ENCODE data around the gene SPRED2.

The SPRED2 gene

GRCh38 chr2:65425276-65425675, 7.1 kb downstream of the SPRED2 start:
- H3K4me1 ChIP-seq (ENCODE audit: insufficient read depth, low read length): peaks cover 65% of the 10 kb centered on the region
- no peak overlapping the region for H3K9ac ChIP-seq (ENCODE audit: low read depth, low read length)
- TF ChIP-seq EZH2 (IDR thresholded peaks at IDR 0.05; ENCODE audit: borderline replicate concordance, low read depth, low read length, severe bottlenecking): no peak
- TF ChIP-seq CTCF (IDR thresholded peaks at IDR 0.05; ENCODE audit: borderline replicate concordance, extremely low read depth, low read length, poor library complexity, severe bottlenecking): no peak
- no peaks in the 10 kb centered on the region for H3K27me3 ChIP-seq (ENCODE audit: insufficient read depth, low read length, poor library complexity)
- no peak for DNase-seq
- no peak for ATAC-seq (ENCODE audit: insufficient read depth, low read depth)
- H3K27ac ChIP-seq (ENCODE audit: low read length): no peak overlapping the region
- no peak overlapping the region for H2AFZ ChIP-seq (ENCODE audit: low read depth, low read length)
- no peak overlapping the region for H3K4me2 ChIP-seq (ENCODE audit: insufficient read depth, low read length)
- H3K4me3 ChIP-seq (ENCODE audit: low read depth in 1 of 2, low read length in 2 of 2): no peak overlapping the region
- peaks cover 100% of the 10 kb centered on the region for H3K79me2 ChIP-seq (ENCODE audit: insufficient read depth, low read length)
- H4K20me1 ChIP-seq (ENCODE audit: insufficient read depth, low read length): peaks cover 64% of the 10 kb centered on the region; the same call in 1 of the 2 replicates
- H3K36me3 ChIP-seq (ENCODE audit: insufficient read depth, low read length): peaks cover 12% of the 10 kb centered on the region
- H3K9me3 ChIP-seq (ENCODE audit: insufficient read depth, low read length, severe bottlenecking): no peaks in the 10 kb centered on the region

GRCh38 chr2:65424391-65424790, 8.0 kb downstream of the SPRED2 start:
- Histone ChIP-seq H2AFZ (ENCODE audit: low read depth, low read length) (no peak overlapping the region), H3K36me3 (ENCODE audit: insufficient read depth, low read length) (peaks cover 4% of the 10 kb centered on the region; the same call in 1 of the 2 replicates), H3K4me1 (ENCODE audit: insufficient read depth, low read length) (peaks cover 65% of the 10 kb centered on the region), H3K9me3 (ENCODE audit: insufficient read depth, low read length, severe bottlenecking) (no peaks in the 10 kb centered on the region), H3K79me2 (ENCODE audit: insufficient read depth, low read length) (peaks cover 100% of the 10 kb centered on the region), H3K9ac (ENCODE audit: low read depth, low read length) (no peak overlapping the region), H4K20me1 (ENCODE audit: insufficient read depth, low read length) (peaks cover 57% of the 10 kb centered on the region; the same call in 1 of the 2 replicates), H3K4me3 (ENCODE audit: low read depth in 1 of 2, low read length in 2 of 2) (no peak overlapping the region), H3K27me3 (ENCODE audit: insufficient read depth, low read length, poor library complexity) (no peaks in the 10 kb centered on the region), H3K27ac (ENCODE audit: low read length) (no peak overlapping the region), H3K4me2 (ENCODE audit: insufficient read depth, low read length) (no peak overlapping the region)
- ATAC-seq (ENCODE audit: insufficient read depth, low read depth): no peak
- no peak for TF ChIP-seq CTCF (IDR thresholded peaks at IDR 0.05; ENCODE audit: borderline replicate concordance, extremely low read depth, low read length, poor library complexity, severe bottlenecking)
- TF ChIP-seq EZH2 (IDR thresholded peaks at IDR 0.05; ENCODE audit: borderline replicate concordance, low read depth, low read length, severe bottlenecking): no peak
- no peak for DNase-seq

- Histone ChIP-seq H3K9me3 (ENCODE audit: insufficient read depth, low read length, severe bottlenecking) (no peaks in the 10 kb centered on the region), H3K27me3 (ENCODE audit: insufficient read depth, low read length, poor library complexity) (no peaks in the 10 kb centered on the region), H2AFZ (ENCODE audit: low read depth, low read length) (no peak overlapping the region), H3K27ac (ENCODE audit: low read length) (peak overlapping the region; percentile 62), H3K36me3 (ENCODE audit: insufficient read depth, low read length) (no peaks in the 10 kb centered on the region), H3K4me2 (ENCODE audit: insufficient read depth, low read length) (peak overlapping the region; percentile 55), H3K4me1 (ENCODE audit: insufficient read depth, low read length) (peaks cover 72% of the 10 kb centered on the region), H4K20me1 (ENCODE audit: insufficient read depth, low read length) (peaks cover 44% of the 10 kb centered on the region; the same call in 1 of the 2 replicates), H3K79me2 (ENCODE audit: insufficient read depth, low read length) (peaks cover 98% of the 10 kb centered on the region), H3K4me3 (ENCODE audit: low read depth in 1 of 2, low read length in 2 of 2) (peak overlapping the region in 1 of 2 experiments; percentile 4; a peak in 2 of 4 replicates), H3K9ac (ENCODE audit: low read depth, low read length) (peak overlapping the region; percentile 24)
- ATAC-seq (ENCODE audit: insufficient read depth, low read depth) (no peak), DNase-seq (no peak)
- TF ChIP-seq EZH2 (IDR thresholded peaks at IDR 0.05; ENCODE audit: borderline replicate concordance, low read depth, low read length, severe bottlenecking): no peak
- TF ChIP-seq CTCF (IDR thresholded peaks at IDR 0.05; ENCODE audit: borderline replicate concordance, extremely low read depth, low read length, poor library complexity, severe bottlenecking): no peak
These were observed 11.0 kb downstream of the SPRED2 start for GRCh38 chr2:65421432-65421748.

All from DND-41 (cell line).